NCI-H146 treated with DMSO at 0.1 percent for 48 hours (cell line): ENCODE data around the gene SIPA1L3.

Experiments
- DNase-seq: peaks from one replicate; lab custom pipeline; 2025; ENCODE audit not compliant: unreplicated experiment; lab: John Stamatoyannopoulos, UW

SIPA1L3 gene

GRCh38 chr19:38252941-38253691 is 346.1 kb downstream of the SIPA1L3 start:
- DNase-seq, result no peak

GRCh38 chr19:38253788-38254187 is 346.8 kb downstream of the SIPA1L3 start:
- DNase-seq, result no peak

- no peak for DNase-seq
Observed at GRCh38 chr19:38255383-38256014, 348.5 kb downstream of the SIPA1L3 start.
